OCI-LY3 (cell line): ENCODE results near the gene MTHFD2L.

ENCODE experiments used
- H2AFZ ChIP-seq: fragments of 200-600, 300-600 bp; shearing (Covaris generic); 2 replicates; pipeline ENCODE4 v1.6.0; 2014; ENCODE audit warnings: antibody characterized with exemption, low read depth, low read length
- H3K27ac ChIP-seq: fragments of 200-600, 300-600 bp; sonication (generic); 2 replicates; pipeline ENCODE4 v1.5.1; 2014; ENCODE audit warnings: mild to moderate bottlenecking, low read length, moderate library complexity, mixed read lengths
- H3K27me3 ChIP-seq: fragments of 200-600, 300-600 bp; sonication (generic); 2 replicates; pipeline ENCODE4 v1.6.1; 2014; ENCODE audit warnings: low read depth, low read length, mixed read lengths
- H3K36me3 ChIP-seq: fragments of 200-600, 300-600 bp; sonication (generic); replicated peaks from 2 replicates; pipeline ENCODE3; 2014; ENCODE audit warnings: low read depth, low read length, mixed read lengths
- H3K4me1 ChIP-seq: fragments of 300-600, 200-600 bp; sonication (generic); 2 replicates; pipeline ENCODE4 v1.6.1; 2014; ENCODE audit warnings: low read length, mixed read lengths
- H3K4me2 ChIP-seq: fragments of 200-600, 300-600 bp; sonication (generic); 2 replicates; pipeline ENCODE4 v1.6.1; 2014; ENCODE audit warnings: low read length, mixed read lengths
- H3K4me3 ChIP-seq: fragments of 300-600, 200-600 bp; sonication (generic); 2 replicates; pipeline ENCODE4 v1.5.1; 2014; ENCODE audit warnings: antibody characterized with exemption, mild to moderate bottlenecking, low read length, moderate library complexity
- H3K79me2 ChIP-seq: fragments of 300-600, 200-600 bp; shearing (Covaris generic); 2 replicates; pipeline ENCODE4 v1.6.1; 2014; ENCODE audit warnings: mild to moderate bottlenecking, low read length, mixed read lengths
- H3K9ac ChIP-seq: fragments of 300-600, 200-600 bp; shearing (Covaris generic); 2 replicates; pipeline ENCODE4 v1.6.0; 2014; ENCODE audit warnings: mild to moderate bottlenecking, low read length, moderate library complexity
- H3K9me3 ChIP-seq: fragments of 200-600, 300-600 bp; shearing (Covaris generic); 2 replicates; pipeline ENCODE4 v1.6.1; 2014; ENCODE audit warnings: low read length, mixed read lengths; ENCODE audit not compliant: insufficient read depth
- H4K20me1 ChIP-seq: fragments of 200-600, 300-600 bp; sonication (generic); 2 replicates; pipeline ENCODE4 v1.6.1; 2016; ENCODE audit warnings: low read length, mixed read lengths; ENCODE audit not compliant: insufficient read depth
- CTCF ChIP-seq: fragments of 200-600, 300-600 bp; sonication (generic); IDR thresholded peaks from 2 replicates; pipeline ENCODE4 v1.5.1; 2014; ENCODE audit warnings: antibody characterized with exemption, low read length, low read depth
- EZH2phosphoT487 ChIP-seq: fragments of 200-600 bp; shearing (Covaris generic); IDR thresholded peaks from 2 replicates; pipeline ENCODE4 v1.6.1; 2018; ENCODE audit warnings: antibody characterized with exemption, mixed run types, low read depth

The MTHFD2L gene

DNA sequence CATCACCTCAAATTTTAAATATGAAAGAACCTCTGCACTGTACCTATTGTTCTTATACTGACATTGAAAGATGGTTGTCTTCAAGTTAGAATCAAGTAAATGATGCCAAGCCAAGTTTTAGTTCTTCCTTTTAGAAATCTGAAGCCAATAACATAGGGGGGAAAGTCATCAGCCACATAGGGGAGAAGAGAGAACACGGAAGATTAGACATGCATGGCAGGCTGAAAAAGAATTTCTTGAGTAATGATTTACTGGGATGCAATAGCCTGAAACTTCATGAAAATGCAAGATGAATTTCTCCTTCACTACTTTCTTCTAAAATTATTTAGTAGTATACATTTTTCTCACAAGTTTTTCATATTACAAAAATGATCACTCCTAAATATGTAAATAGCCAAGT, 136.8 kb downstream of the MTHFD2L start:
- no peaks in the 10 kb centered on the region for H3K27me3 ChIP-seq
- H3K9me3 ChIP-seq = no peaks in the 10 kb centered on the region
- no peak overlapping the region for H2AFZ ChIP-seq
- peaks cover 10% of the 10 kb centered on the region for H3K4me1 ChIP-seq
- H3K36me3 ChIP-seq = no peaks in the 10 kb centered on the region
- H3K9ac ChIP-seq = no peak overlapping the region
- H4K20me1 ChIP-seq = no peaks in the 10 kb centered on the region
- 0 out of 2 replicates have a peak overlapping the region, but pooled peaks have one; percentile 8 for H3K4me2 ChIP-seq
- TF ChIP-seq EZH2phosphoT487 (no peak), CTCF (no peak)
- H3K79me2 ChIP-seq = no peaks in the 10 kb centered on the region
- no peak overlapping the region for H3K4me3 ChIP-seq
- H3K27ac ChIP-seq = no peak overlapping the region

- Histone ChIP-seq H3K4me2 (no peak overlapping the region), H3K27ac (no peak overlapping the region), H3K4me3 (no peak overlapping the region), H3K36me3 (no peaks in the 10 kb centered on the region), H4K20me1 (no peaks in the 10 kb centered on the region), H2AFZ (no peak overlapping the region), H3K4me1 (peaks cover 10% of the 10 kb centered on the region), H3K79me2 (no peaks in the 10 kb centered on the region), H3K9ac (no peak overlapping the region), H3K27me3 (no peaks in the 10 kb centered on the region), H3K9me3 (no peaks in the 10 kb centered on the region)
- no peak for TF ChIP-seq EZH2phosphoT487
- no peak for TF ChIP-seq CTCF
These were observed 139.6 kb downstream of the MTHFD2L start for GRCh38 chr4:74297539-74297938.

- Histone ChIP-seq H3K27ac (no peak overlapping the region), H4K20me1 (no peaks in the 10 kb centered on the region), H3K9ac (no peak overlapping the region), H3K4me1 (0 out of 2 replicates have a peak, but pooled peaks cover 2% of the 10 kb centered on the region), H3K27me3 (no peaks in the 10 kb centered on the region), H3K4me2 (no peak overlapping the region), H3K4me3 (no peak overlapping the region), H3K79me2 (no peaks in the 10 kb centered on the region), H3K9me3 (no peaks in the 10 kb centered on the region), H3K36me3 (no peaks in the 10 kb centered on the region), H2AFZ (no peak overlapping the region)
- TF ChIP-seq CTCF (no peak), EZH2phosphoT487 (no peak)
These were observed 146.2 kb downstream of the MTHFD2L start for GRCh38 chr4:74304095-74304625.

DNA sequence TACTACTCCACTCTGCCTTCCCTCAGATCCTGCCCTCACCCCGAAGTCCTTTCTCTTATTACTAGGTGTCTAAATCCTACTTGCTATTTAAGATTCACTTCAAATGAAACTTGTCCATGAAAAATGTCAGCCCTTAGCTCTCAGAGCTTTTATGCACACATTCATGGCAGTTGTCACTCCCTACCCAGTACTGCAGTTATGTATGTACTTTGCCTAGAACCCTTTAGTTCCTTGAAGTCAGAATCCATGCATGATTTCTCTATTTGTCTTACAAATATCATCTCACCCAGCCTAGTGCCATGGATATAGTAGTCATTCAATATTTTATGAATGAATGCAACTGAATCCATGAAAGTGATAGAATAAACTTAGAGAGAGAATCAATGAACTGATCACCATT, 147.1 kb downstream of the MTHFD2L start:
- H2AFZ ChIP-seq = no peak overlapping the region
- H3K79me2 ChIP-seq = no peaks in the 10 kb centered on the region
- H3K9ac ChIP-seq = no peak overlapping the region
- no peaks in the 10 kb centered on the region for H3K9me3 ChIP-seq
- peaks cover 8% of the 10 kb centered on the region for H3K4me1 ChIP-seq
- no peak for TF ChIP-seq CTCF
- no peak for TF ChIP-seq EZH2phosphoT487
- no peak overlapping the region for H3K4me3 ChIP-seq
- no peaks in the 10 kb centered on the region for H3K36me3 ChIP-seq
- no peak overlapping the region for H3K27ac ChIP-seq
- H3K27me3 ChIP-seq = no peaks in the 10 kb centered on the region
- no peaks in the 10 kb centered on the region for H4K20me1 ChIP-seq
- H3K4me2 ChIP-seq = no peak overlapping the region
